ENCODE data around the gene RALY. TPM values are rescaled to one million over a fixed set of nuclear protein-coding genes. Genes with fewer than 3 reads are reported as not detected.

Gene RALY
- total RNA-seq, 1 experiment from 2014 or later: 185 TPM

DNA sequence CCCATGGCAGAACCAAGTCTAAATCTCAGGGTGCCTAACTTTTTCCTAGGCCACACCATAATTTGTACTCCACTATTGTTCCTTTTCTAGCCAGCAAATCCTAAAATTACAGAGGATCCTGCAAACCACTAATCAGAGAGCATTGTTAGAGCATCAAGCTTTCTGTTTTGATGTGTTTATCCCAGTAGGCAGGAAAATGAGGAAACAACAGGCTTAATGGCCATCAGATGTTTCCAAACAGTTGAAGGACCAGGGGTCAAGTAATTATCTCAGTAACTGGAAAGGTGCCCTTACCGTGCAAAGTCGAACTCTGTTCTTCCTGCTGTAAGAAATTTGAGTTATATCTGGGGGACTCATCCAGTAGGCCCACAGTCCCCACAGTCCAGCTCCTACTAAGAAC is 58.7 kb downstream of the RALY start:
- BruUV-seq (replicated peaks): no TSS peak
- H3K36me3 ChIP-seq (ENCODE audit: insufficient read depth, low read length, poor library complexity, severe bottlenecking): no peaks in the 10 kb centered on the region
- H3K27ac ChIP-seq (ENCODE audit: low read depth, low read length, poor library complexity, severe bottlenecking): no peak overlapping the region
- CTCF ChIA-PET: no interaction called here
- TF ChIP-seq EZH2 (IDR thresholded peaks at IDR 0.05; ENCODE audit: borderline replicate concordance, low read depth, low read length, poor library complexity, severe bottlenecking): no peak
- TF ChIP-seq, protein P1, sequence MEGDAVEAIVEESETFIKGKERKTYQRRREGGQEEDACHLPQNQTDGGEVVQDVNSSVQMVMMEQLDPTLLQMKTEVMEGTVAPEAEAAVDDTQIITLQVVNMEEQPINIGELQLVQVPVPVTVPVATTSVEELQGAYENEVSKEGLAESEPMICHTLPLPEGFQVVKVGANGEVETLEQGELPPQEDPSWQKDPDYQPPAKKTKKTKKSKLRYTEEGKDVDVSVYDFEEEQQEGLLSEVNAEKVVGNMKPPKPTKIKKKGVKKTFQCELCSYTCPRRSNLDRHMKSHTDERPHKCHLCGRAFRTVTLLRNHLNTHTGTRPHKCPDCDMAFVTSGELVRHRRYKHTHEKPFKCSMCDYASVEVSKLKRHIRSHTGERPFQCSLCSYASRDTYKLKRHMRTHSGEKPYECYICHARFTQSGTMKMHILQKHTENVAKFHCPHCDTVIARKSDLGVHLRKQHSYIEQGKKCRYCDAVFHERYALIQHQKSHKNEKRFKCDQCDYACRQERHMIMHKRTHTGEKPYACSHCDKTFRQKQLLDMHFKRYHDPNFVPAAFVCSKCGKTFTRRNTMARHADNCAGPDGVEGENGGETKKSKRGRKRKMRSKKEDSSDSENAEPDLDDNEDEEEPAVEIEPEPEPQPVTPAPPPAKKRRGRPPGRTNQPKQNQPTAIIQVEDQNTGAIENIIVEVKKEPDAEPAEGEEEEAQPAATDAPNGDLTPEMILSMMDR (conservative IDR thresholded peaks at IDR 0.05; ENCODE audit: low read depth, low read length): no peak
- H3K4me1 ChIP-seq (ENCODE audit: insufficient read depth, low read length, poor library complexity, severe bottlenecking): peaks cover 6% of the 10 kb centered on the region
- intact Hi-C loops (cut with micrococcal nuclease; ENCODE audit: unreplicated experiment): no loop called here
- POLR2A ChIA-PET (ENCODE audit: low non-redundant PET): no interaction called here
- H3K4me3 ChIP-seq (ENCODE audit: low read depth, low read length, poor library complexity, severe bottlenecking): no peak overlapping the region
- H3K27me3 ChIP-seq (replicated peaks; ENCODE audit: insufficient read depth, low read depth, low read length, poor library complexity): no peaks in the 10 kb centered on the region
- DNase-seq (ENCODE audit: low spot score): no peak
- no peaks in the 10 kb centered on the region for H3K9me3 ChIP-seq (ENCODE audit: low read depth, low read length, poor library complexity, severe bottlenecking)

DNA sequence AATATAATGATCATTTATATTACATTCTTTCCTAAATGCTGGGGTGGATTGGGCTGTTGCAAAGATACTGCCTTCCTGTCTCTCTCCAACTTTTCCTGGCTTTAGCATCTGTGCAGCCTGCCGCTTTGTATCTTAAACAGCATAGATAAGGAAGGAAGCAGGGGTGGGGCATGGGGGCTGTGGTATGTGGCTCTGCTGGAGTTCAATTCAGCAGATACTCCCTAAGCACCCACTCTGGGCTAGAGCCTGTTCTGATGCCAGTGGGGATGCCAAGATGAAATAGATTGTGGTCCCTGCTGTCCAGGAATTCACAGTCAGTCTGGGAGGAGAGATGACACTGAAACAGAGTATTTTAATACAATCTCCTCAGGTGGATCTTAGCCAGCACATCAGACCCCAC is 61.6 kb downstream of the RALY start:
- intact Hi-C loops (cut with micrococcal nuclease; ENCODE audit: unreplicated experiment): no loop called here
- Histone ChIP-seq H3K4me3 (ENCODE audit: low read depth, low read length, poor library complexity, severe bottlenecking) (no peak overlapping the region), H3K4me1 (ENCODE audit: insufficient read depth, low read length, poor library complexity, severe bottlenecking) (peaks cover 6% of the 10 kb centered on the region), H3K27me3 (replicated peaks; ENCODE audit: insufficient read depth, low read depth, low read length, poor library complexity) (no peaks in the 10 kb centered on the region), H3K27ac (ENCODE audit: low read depth, low read length, poor library complexity, severe bottlenecking) (no peak overlapping the region), H3K9me3 (ENCODE audit: low read depth, low read length, poor library complexity, severe bottlenecking) (no peaks in the 10 kb centered on the region), H3K36me3 (ENCODE audit: insufficient read depth, low read length, poor library complexity, severe bottlenecking) (no peaks in the 10 kb centered on the region)
- BruUV-seq (replicated peaks): no TSS peak
- CTCF ChIA-PET: no interaction called here
- TF ChIP-seq, protein P1 (conservative IDR thresholded peaks at IDR 0.05; ENCODE audit: low read depth, low read length): no peak
- peak; percentile 58 for DNase-seq (ENCODE audit: low spot score)
- POLR2A ChIA-PET (ENCODE audit: low non-redundant PET): no interaction called here

DNA sequence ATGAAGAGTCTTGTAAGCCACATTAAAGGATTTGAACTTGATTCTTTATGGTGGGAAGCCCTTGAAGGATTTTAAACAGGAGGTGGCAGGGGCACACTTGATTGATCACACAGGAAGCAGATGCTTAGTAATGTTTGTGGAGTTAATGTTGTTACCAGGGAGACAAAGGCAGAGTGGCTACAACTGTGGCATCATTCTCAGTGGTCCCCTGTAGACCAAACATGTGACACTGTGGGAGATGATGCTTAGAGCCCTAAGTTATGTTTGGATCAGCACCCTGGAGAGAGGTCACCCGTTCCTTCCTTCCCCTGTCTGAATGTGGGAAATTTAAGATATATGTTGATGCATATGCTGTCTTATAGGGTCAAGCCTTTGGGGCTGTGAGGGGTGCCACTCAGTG is 65.1 kb downstream of the RALY start:
- CTCF ChIA-PET: no interaction called here
- Histone ChIP-seq H3K9me3 (ENCODE audit: low read depth, low read length, poor library complexity, severe bottlenecking) (no peaks in the 10 kb centered on the region), H3K4me1 (ENCODE audit: insufficient read depth, low read length, poor library complexity, severe bottlenecking) (peaks cover 3% of the 10 kb centered on the region), H3K27me3 (replicated peaks; ENCODE audit: insufficient read depth, low read depth, low read length, poor library complexity) (no peaks in the 10 kb centered on the region), H3K4me3 (ENCODE audit: low read depth, low read length, poor library complexity, severe bottlenecking) (no peak overlapping the region), H3K36me3 (ENCODE audit: insufficient read depth, low read length, poor library complexity, severe bottlenecking) (no peaks in the 10 kb centered on the region), H3K27ac (ENCODE audit: low read depth, low read length, poor library complexity, severe bottlenecking) (no peak overlapping the region)
- no TSS peak for BruUV-seq (replicated peaks)
- peak; percentile 39 for DNase-seq (ENCODE audit: low spot score)
- TF ChIP-seq, protein P1 (conservative IDR thresholded peaks at IDR 0.05; ENCODE audit: low read depth, low read length): no peak
- no peak for TF ChIP-seq EZH2 (IDR thresholded peaks at IDR 0.05; ENCODE audit: borderline replicate concordance, low read depth, low read length, poor library complexity, severe bottlenecking)
- intact Hi-C loops (cut with micrococcal nuclease; ENCODE audit: unreplicated experiment): no loop called here
- POLR2A ChIA-PET (ENCODE audit: low non-redundant PET): no interaction called here
